Lung (tissue), 12 donors: Measurements from ENCODE around the gene POLN. TPM values are rescaled to one million over a fixed set of nuclear protein-coding genes. Genes with fewer than 3 reads are reported as not detected.

ENCODE experiments used
- ATAC-seq: fragments of 200-7000 bp; cut with Tn5 transposase; one replicate; pipeline ENCODE4 v1.9.1; 2020; ENCODE audit warnings: moderate number of reproducible peaks; ENCODE audit not compliant: insufficient read depth, low FRiP score
- DNase-seq, 3 donors: peaks; one replicate each; pipeline ENCODE4 v3.0.0-alpha.2; 2013 to 2017
- H3K27ac ChIP-seq, 2 donors: one replicate each; pipeline ENCODE4 v1.5.1; 2013; ENCODE audit warnings: mild to moderate bottlenecking in 2 of 2, moderate library complexity in 2 of 2, control low read depth in 1 of 2, inconsistent platforms in 1 of 2, low read depth in 1 of 2, low read length in 1 of 2
- H3K27me3 ChIP-seq, 3 donors: one replicate each; pipeline ENCODE4 v1.5.1; 2013; ENCODE audit warnings: low read length in 2 of 3; ENCODE audit not compliant: control insufficient read depth in 3 of 3, insufficient read depth in 3 of 3
- H3K36me3 ChIP-seq, 4 donors: one replicate each; pipeline ENCODE4 v1.5.1; 2013; ENCODE audit warnings: low read length in 4 of 4, mild to moderate bottlenecking in 1 of 4, moderate library complexity in 1 of 4; ENCODE audit not compliant: control insufficient read depth in 4 of 4, insufficient read depth in 4 of 4
- H3K4me1 ChIP-seq, 5 donors: one replicate each; pipeline ENCODE4 v1.5.1; 2013; ENCODE audit warnings: low read length in 5 of 5, mild to moderate bottlenecking in 2 of 5, moderate library complexity in 1 of 5; ENCODE audit not compliant: control insufficient read depth in 5 of 5, insufficient read depth in 5 of 5
- H3K4me3 ChIP-seq: one replicate; pipeline ENCODE4 v1.5.1; 2013; ENCODE audit warnings: mild to moderate bottlenecking, control low read depth, moderate library complexity
- H3K9ac ChIP-seq, 2 donors: one replicate each; pipeline ENCODE4 v1.5.1; 2013; ENCODE audit warnings: low read length in 2 of 2, control low read depth in 1 of 2; ENCODE audit not compliant: insufficient read depth in 1 of 2
- H3K9me3 ChIP-seq, 4 donors: one replicate each; pipeline ENCODE4 v1.5.1; 2013; ENCODE audit warnings: low read length in 3 of 4, mild to moderate bottlenecking in 1 of 4, moderate library complexity in 1 of 4; ENCODE audit not compliant: control insufficient read depth in 4 of 4, insufficient read depth in 3 of 4
- CTCF ChIP-seq: IDR thresholded peaks from 2 replicates; pipeline ENCODE4 v1.5.1; 2012; ENCODE audit warnings: mild to moderate bottlenecking; ENCODE audit errors: control extremely low read depth, extremely low read depth
- WGBS, 2 donors: extraction: QIAGEN DNeasy Blood & Tissue Kit; methylation state at CpG; one replicate each; pipeline ENCODE4 v1.1.7; 2013; 5-methylcytosine and 5-hydroxymethylcytosine counted together
- polyA plus RNA-seq, 2 donors: library from polyadenylated mRNA; stranded (reverse); fragments of 200-250 nt; gene quantifications; one replicate each; pipeline ENCODE4 v1.2.1, GENCODE V29; 2013
- total RNA-seq, 2 donors: library from RNA; depleted of rRNA in 1 of 2; stranded (reverse); fragments of >200 nt in 1 of 2; gene quantifications; one replicate each; pipeline ENCODE4 v1.2.1, GENCODE V29; 2014 to 2021
- donor health status: control.
- donor health status: control.
- donor health status: Bipolar disorder and iron deficiency.
- donor health status: healthy.
- donor health status: DM: yes; HTN: yes; CAD: no.

The POLN gene
- total and polyA plus RNA-seq, 4 donors, result 0.68 to 3.7 (median 2.2) TPM

- ATAC-seq (no peak), DNase-seq (no peak)
- H3K36me3 ChIP-seq, result no peaks in the 10 kb centered on the region
- peaks cover 0 to 3% (median 0%) of the 10 kb centered on the region in 4 donors for H3K9me3 ChIP-seq
- no peaks in the 10 kb centered on the region for H3K4me1 ChIP-seq
- H3K27me3 ChIP-seq, result no peaks in the 10 kb centered on the region
- no peak for TF ChIP-seq CTCF
- H3K27ac ChIP-seq, result no peak overlapping the region
- H3K4me3 ChIP-seq, result no peak overlapping the region
- H3K9ac ChIP-seq, result no peak overlapping the region
These were observed 58.5 kb downstream of the POLN start for GRCh38 chr4:2183394-2183793.

DNA sequence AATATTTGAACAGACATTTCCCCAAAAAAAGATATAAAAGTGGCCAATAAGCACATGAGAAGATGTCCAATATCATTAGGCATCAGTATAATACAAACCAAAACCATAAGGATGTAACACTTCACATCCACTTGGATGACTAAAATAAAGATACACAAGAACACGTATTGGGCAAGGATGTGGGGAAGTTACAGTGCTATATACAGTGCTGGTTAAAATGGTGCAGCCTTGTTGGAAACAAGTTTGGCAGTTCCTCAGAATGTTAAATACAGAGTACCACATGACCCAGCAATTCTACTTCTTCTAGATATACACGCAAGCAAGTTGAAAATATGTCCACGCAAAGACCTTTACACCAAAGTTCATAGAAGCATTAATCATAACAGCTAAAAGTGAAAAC, 58.9 kb downstream of the POLN start:
- no peak overlapping the region for H3K4me3 ChIP-seq
- peaks cover 0 to 3% (median 0%) of the 10 kb centered on the region in 4 donors for H3K9me3 ChIP-seq
- H3K9ac ChIP-seq, result no peak overlapping the region
- H3K27me3 ChIP-seq, result no peaks in the 10 kb centered on the region
- DNase-seq (no peak), ATAC-seq (no peak)
- TF ChIP-seq CTCF, result no peak
- H3K4me1 ChIP-seq, result no peaks in the 10 kb centered on the region
- 80 to 86% methylated on average over 3 of the region's 3 CpGs for WGBS, 2 donors
- H3K27ac ChIP-seq, result no peak overlapping the region
- no peaks in the 10 kb centered on the region for H3K36me3 ChIP-seq

GRCh38 chr4:2180410-2180809, 61.5 kb downstream of the POLN start:
- Histone ChIP-seq H3K4me1 (no peaks in the 10 kb centered on the region), H3K4me3 (no peak overlapping the region), H3K9ac (no peak overlapping the region), H3K36me3 (no peaks in the 10 kb centered on the region), H3K27me3 (no peaks in the 10 kb centered on the region), H3K9me3 (peaks cover 0 to 3% (median 0%) of the 10 kb centered on the region in 4 donors), H3K27ac (no peak overlapping the region)
- TF ChIP-seq CTCF, result no peak
- ATAC-seq, result no peak
- no peak for DNase-seq
- WGBS, 2 donors, result 96 to 98% methylated on average over 2 of the region's 2 CpGs

GRCh38 chr4:2179717-2180116, 62.2 kb downstream of the POLN start:
- 68 to 79% methylated on average over 7 of the region's 7 CpGs for WGBS, 2 donors
- Histone ChIP-seq H3K9ac (no peak overlapping the region), H3K4me1 (no peaks in the 10 kb centered on the region), H3K4me3 (no peak overlapping the region), H3K27me3 (no peaks in the 10 kb centered on the region), H3K27ac (no peak overlapping the region), H3K9me3 (peaks cover 0 to 3% (median 0%) of the 10 kb centered on the region in 4 donors), H3K36me3 (no peaks in the 10 kb centered on the region)
- no peak for TF ChIP-seq CTCF
- ATAC-seq, result no peak
- peak in 1 of 3 donors; percentile 38 for DNase-seq
